ENCODE results near the gene CIP2A. TPM values are rescaled to one million over a fixed set of nuclear protein-coding genes. Genes with fewer than 3 reads are reported as not detected.

CIP2A gene
- total and polyA plus RNA-seq, 2 of the 8 experiments (the other 6 are each of a cell fraction or from before 2014, with no cell fraction given), result 11.9 to 38.0 TPM

GRCh38 chr3:108629974-108630373 is 40.7 kb upstream of the CIP2A start:
- Histone ChIP-seq H4K91ac (replicated peaks; ENCODE audit: insufficient read length, low read length) (no peak overlapping the region), H3K27me3 (replicated peaks in 1 of 4; ENCODE audit: control insufficient read depth in 3 of 4, extremely low read depth in 1 of 4, insufficient read depth in 3 of 4, low read length in 3 of 4) (no peaks in the 10 kb centered on the region), H2BK15ac (ENCODE audit: low read length) (no peak overlapping the region), H4K8ac (ENCODE audit: extremely low read depth, insufficient read depth, low read length) (no peak overlapping the region), H3K56ac (replicated peaks; ENCODE audit: insufficient read length, low read depth, low read length) (no peak overlapping the region), H3K79me1 (ENCODE audit: low read depth, low read length) (no peaks in the 10 kb centered on the region), H2BK120ac (replicated peaks; ENCODE audit: low read depth, low read length) (no peak overlapping the region), H2AK5ac (ENCODE audit: low read depth, low read length) (no peak overlapping the region), H2BK20ac (ENCODE audit: low read length) (no peak overlapping the region), H2BK5ac (ENCODE audit: low read depth, low read length) (no peak overlapping the region), H3K23ac (ENCODE audit: insufficient read length) (no peak overlapping the region), H3K4ac (replicated peaks; ENCODE audit: insufficient read length, low read depth, low read length) (no peak overlapping the region), H3K4me2 (ENCODE audit: insufficient read depth in 1 of 2, low read depth in 2 of 2, low read length in 2 of 2) (no peak overlapping the region), H3K18ac (ENCODE audit: extremely low read depth, low read length) (no peak overlapping the region), H4K5ac (ENCODE audit: insufficient read length, low read depth, low read length) (no peak overlapping the region), H2AFZ (ENCODE audit: low read length) (no peak overlapping the region), H4K20me1 (replicated peaks in 1 of 2; ENCODE audit: control insufficient read depth in 1 of 2, insufficient read depth in 2 of 2, low read length in 2 of 2) (no peaks in the 10 kb centered on the region), H3K36me3 (ENCODE audit: control insufficient read depth in 2 of 4, insufficient read depth in 4 of 4, low read length in 3 of 4) (peaks cover 0 to 25% (median 2%) of the 10 kb centered on the region in 4 experiments; a peak in 3 of 8 replicates), H3K79me2 (ENCODE audit: control insufficient read depth in 1 of 2, insufficient read depth in 2 of 2, low read length in 2 of 2) (no peaks in the 10 kb centered on the region), H3K4me3 (ENCODE audit: extremely low read depth in 1 of 4, insufficient read depth in 2 of 4, low read depth in 3 of 4, low read length in 4 of 4) (no peak overlapping the region), H3K9me3 (ENCODE audit: insufficient read depth in 2 of 2, low read depth in 1 of 2, low read length in 1 of 2) (no peaks in the 10 kb centered on the region), H3K4me1 (replicated peaks in 1 of 4; ENCODE audit: control insufficient read depth in 3 of 4, insufficient read depth in 4 of 4, low read length in 3 of 4) (no peaks in the 10 kb centered on the region), H3K14ac (ENCODE audit: insufficient read length) (no peak overlapping the region), H2BK12ac (ENCODE audit: low read depth, low read length) (no peak overlapping the region), H3K9ac (replicated peaks in 1 of 4; ENCODE audit: extremely low read depth in 1 of 4, low read depth in 3 of 4, low read length in 3 of 4) (no peak overlapping the region), H3K23me2 (ENCODE audit: low read depth, low read length) (peaks cover 2% of the 10 kb centered on the region; the same call in 1 of the 2 replicates), H3K27ac (ENCODE audit: low read depth, low read length) (no peak overlapping the region)
- 90% methylated on average over 1 of the region's 1 CpG; no CpG with 5 or more reads in 1 of the 2 experiments for WGBS, 2 experiments (ENCODE audit: extremely low coverage in 1 of 2, insufficient coverage in 1 of 2, insufficient read length in 1 of 2, insufficient replicate concordance in 2 of 2, low coverage in 1 of 2, low lambda C conversion rate in 2 of 2, missing lambda C conversion rate in 1 of 2)
- ChIA-PET POLR2A (ENCODE audit: partially characterized antibody) (no interaction called here), CTCF (ENCODE audit: partially characterized antibody) (no interaction called here)
- DNase-seq (ENCODE audit: low read depth in 1 of 2, low spot score in 2 of 2) (no peak), FAIRE-seq (no peak)
- TF ChIP-seq YY1 (IDR thresholded peaks at IDR 0.05; ENCODE audit: low read depth, low read length), result no peak
- TF ChIP-seq ATF3 (IDR thresholded peaks at IDR 0.05; ENCODE audit: insufficient read depth, low read depth, low read length), result no peak
- TF ChIP-seq BRCA1 (IDR thresholded peaks at IDR 0.05; ENCODE audit: low read depth, low read length), result no peak
